Measurements from ENCODE around the gene NFATC4.
"Not testable (repeated sequence)": the region's sequence is repeated elsewhere in the genome, so short reads cannot be mapped to it uniquely, and the experiment has no call there.

NFATC4 gene

GRCh38 chr14:24368212-24368561 lies 203 bp downstream of the NFATC4 start:
- WGBS (ENCODE audit: insufficient coverage, insufficient read length), result no CpG with 5 or more reads among the region's 15 CpGs
- Histone ChIP-seq H3K4me1 (ENCODE audit: control insufficient read depth, insufficient read depth, low read length) (peaks cover 2% of the 10 kb centered on the region; the same call in 1 of the 2 replicates), H3K36me3 (ENCODE audit: control insufficient read depth, insufficient read depth, low read length) (0 out of 2 replicates have a peak, but pooled peaks cover 2% of the 10 kb centered on the region), H3K27ac (ENCODE audit: low read length) (no peak overlapping the region), H3K4me3 (ENCODE audit: low read length) (peak overlapping the region; percentile 50; the same call in 1 of the 2 replicates), H3K27me3 (ENCODE audit: control insufficient read depth, insufficient read depth, low read length) (no peaks in the 10 kb centered on the region), H3K9me3 (ENCODE audit: control insufficient read depth, insufficient read depth, low read length) (no peaks in the 10 kb centered on the region)
- DNase-seq (ENCODE audit: low read depth, low spot score), result no peak

GRCh38 chr14:24368562-24369252 lies 723 bp downstream of the NFATC4 start:
- DNase-seq (ENCODE audit: low read depth, low spot score), result no peak
- no peaks in the 10 kb centered on the region for H3K9me3 ChIP-seq (ENCODE audit: control insufficient read depth, insufficient read depth, low read length)
- H3K27ac ChIP-seq (ENCODE audit: low read length), result no peak overlapping the region

GRCh38 chr14:24369463-24369862 lies 1.5 kb downstream of the NFATC4 start:
- Histone ChIP-seq H3K4me1 (ENCODE audit: control insufficient read depth, insufficient read depth, low read length) (peaks cover 2% of the 10 kb centered on the region; the same call in 1 of the 2 replicates), H3K36me3 (ENCODE audit: control insufficient read depth, insufficient read depth, low read length) (peaks cover 5% of the 10 kb centered on the region; the same call in 1 of the 2 replicates), H3K27me3 (ENCODE audit: control insufficient read depth, insufficient read depth, low read length) (no peaks in the 10 kb centered on the region), H3K4me3 (ENCODE audit: low read length) (no peak overlapping the region; the same call in 1 of the 2 replicates), H3K9me3 (ENCODE audit: control insufficient read depth, insufficient read depth, low read length) (no peaks in the 10 kb centered on the region), H3K27ac (ENCODE audit: low read length) (no peak overlapping the region)
- no peak for DNase-seq (ENCODE audit: low read depth, low spot score)
- no CpG with 5 or more reads among the region's 20 CpGs for WGBS (ENCODE audit: insufficient coverage, insufficient read length)

More at GRCh38 chr14:24368562-24369252, 723 bp downstream of the NFATC4 start:
- Histone ChIP-seq H3K4me1 (ENCODE audit: control insufficient read depth, insufficient read depth, low read length) (peaks cover 2% of the 10 kb centered on the region; the same call in 1 of the 2 replicates), H3K27me3 (ENCODE audit: control insufficient read depth, insufficient read depth, low read length) (no peaks in the 10 kb centered on the region), H3K36me3 (ENCODE audit: control insufficient read depth, insufficient read depth, low read length) (peaks cover 5% of the 10 kb centered on the region; the same call in 1 of the 2 replicates), H3K4me3 (ENCODE audit: low read length) (peak overlapping the region; percentile 50; the same call in 1 of the 2 replicates)
- WGBS (ENCODE audit: insufficient coverage, insufficient read length), result no CpG with 5 or more reads among the region's 52 CpGs

GRCh38 chr14:24369907-24370687 lies 2.1 kb downstream of the NFATC4 start:
- no peak for DNase-seq (ENCODE audit: low read depth, low spot score)
- WGBS (ENCODE audit: insufficient coverage, insufficient read length), result no CpG with 5 or more reads among the region's 32 CpGs
- Histone ChIP-seq H3K27me3 (ENCODE audit: control insufficient read depth, insufficient read depth, low read length) (no peaks in the 10 kb centered on the region), H3K9me3 (ENCODE audit: control insufficient read depth, insufficient read depth, low read length) (no peaks in the 10 kb centered on the region), H3K4me1 (ENCODE audit: control insufficient read depth, insufficient read depth, low read length) (peaks cover 2% of the 10 kb centered on the region; the same call in 1 of the 2 replicates), H3K36me3 (ENCODE audit: control insufficient read depth, insufficient read depth, low read length) (peaks cover 5% of the 10 kb centered on the region; the same call in 1 of the 2 replicates), H3K27ac (ENCODE audit: low read length) (no peak overlapping the region), H3K4me3 (ENCODE audit: low read length) (no peak overlapping the region)

- no CpG with 5 or more reads among the region's 1 CpG for WGBS (ENCODE audit: insufficient coverage, insufficient read length)
- Histone ChIP-seq H3K27me3 (ENCODE audit: control insufficient read depth, insufficient read depth, low read length) (no peaks in the 10 kb centered on the region), H3K36me3 (ENCODE audit: control insufficient read depth, insufficient read depth, low read length) (peaks cover 5% of the 10 kb centered on the region; the same call in 1 of the 2 replicates), H3K27ac (ENCODE audit: low read length) (no peak overlapping the region), H3K4me1 (ENCODE audit: control insufficient read depth, insufficient read depth, low read length) (peaks cover 2% of the 10 kb centered on the region; the same call in 1 of the 2 replicates), H3K4me3 (ENCODE audit: low read length) (no peak overlapping the region), H3K9me3 (ENCODE audit: control insufficient read depth, insufficient read depth, low read length) (no peaks in the 10 kb centered on the region)
- DNase-seq (ENCODE audit: low read depth, low spot score), result no peak
Observed at GRCh38 chr14:24370748-24371147, 2.8 kb downstream of the NFATC4 start.

- not testable (repeated sequence) for H3K27me3 ChIP-seq (ENCODE audit: control insufficient read depth, insufficient read depth, low read length); DNase-seq (ENCODE audit: low read depth, low spot score); H3K4me3 ChIP-seq (ENCODE audit: low read length); H3K36me3 ChIP-seq (ENCODE audit: control insufficient read depth, insufficient read depth, low read length); H3K27ac ChIP-seq (ENCODE audit: low read length); H3K9me3 ChIP-seq (ENCODE audit: control insufficient read depth, insufficient read depth, low read length); H3K4me1 ChIP-seq (ENCODE audit: control insufficient read depth, insufficient read depth, low read length)
- no CpG with 5 or more reads among the region's 3 CpGs for WGBS (ENCODE audit: insufficient coverage, insufficient read length)
Observed at GRCh38 chr14:24371605-24372004, 3.6 kb downstream of the NFATC4 start.

- DNase-seq (ENCODE audit: low read depth, low spot score), result no peak
- H3K4me3 ChIP-seq (ENCODE audit: low read length), result no peak overlapping the region
- no peaks in the 10 kb centered on the region for H3K9me3 ChIP-seq (ENCODE audit: control insufficient read depth, insufficient read depth, low read length)
- H3K36me3 ChIP-seq (ENCODE audit: control insufficient read depth, insufficient read depth, low read length), result peaks cover 5% of the 10 kb centered on the region; the same call in 1 of the 2 replicates
- WGBS (ENCODE audit: insufficient coverage, insufficient read length), result no CpG with 5 or more reads among the region's 12 CpGs
- H3K27ac ChIP-seq (ENCODE audit: low read length), result no peak overlapping the region
- H3K27me3 ChIP-seq (ENCODE audit: control insufficient read depth, insufficient read depth, low read length), result no peaks in the 10 kb centered on the region
- H3K4me1 ChIP-seq (ENCODE audit: control insufficient read depth, insufficient read depth, low read length), result peaks cover 3% of the 10 kb centered on the region; the same call in 1 of the 2 replicates
Observed at GRCh38 chr14:24372701-24373416, 4.9 kb downstream of the NFATC4 start.

- no peak for DNase-seq (ENCODE audit: low read depth, low spot score)
- H3K4me1 ChIP-seq (ENCODE audit: control insufficient read depth, insufficient read depth, low read length), result peaks cover 3% of the 10 kb centered on the region
- H3K27ac ChIP-seq (ENCODE audit: low read length), result no peak overlapping the region
- no peak overlapping the region; the same call in 1 of the 2 replicates for H3K4me3 ChIP-seq (ENCODE audit: low read length)
- peaks cover 5% of the 10 kb centered on the region; the same call in 1 of the 2 replicates for H3K36me3 ChIP-seq (ENCODE audit: control insufficient read depth, insufficient read depth, low read length)
- no peaks in the 10 kb centered on the region for H3K27me3 ChIP-seq (ENCODE audit: control insufficient read depth, insufficient read depth, low read length)
- H3K9me3 ChIP-seq (ENCODE audit: control insufficient read depth, insufficient read depth, low read length), result no peaks in the 10 kb centered on the region
- WGBS (ENCODE audit: insufficient coverage, insufficient read length), result no CpG with 5 or more reads among the region's 16 CpGs
Observed at GRCh38 chr14:24376448-24377070, 8.6 kb downstream of the NFATC4 start.

GRCh38 chr14:24377126-24377525 lies 9.1 kb downstream of the NFATC4 start:
- Histone ChIP-seq H3K9me3 (ENCODE audit: control insufficient read depth, insufficient read depth, low read length) (no peaks in the 10 kb centered on the region), H3K36me3 (ENCODE audit: control insufficient read depth, insufficient read depth, low read length) (peaks cover 5% of the 10 kb centered on the region; the same call in 1 of the 2 replicates), H3K27ac (ENCODE audit: low read length) (no peak overlapping the region), H3K27me3 (ENCODE audit: control insufficient read depth, insufficient read depth, low read length) (no peaks in the 10 kb centered on the region), H3K4me1 (ENCODE audit: control insufficient read depth, insufficient read depth, low read length) (peaks cover 3% of the 10 kb centered on the region), H3K4me3 (ENCODE audit: low read length) (no peak overlapping the region)
- DNase-seq (ENCODE audit: low read depth, low spot score), result no peak
- WGBS (ENCODE audit: insufficient coverage, insufficient read length), result no CpG with 5 or more reads among the region's 7 CpGs
